ENCODE data around the gene TMEM126B.
"Not testable (repeated sequence)": the region's sequence is repeated elsewhere in the genome, so short reads cannot be mapped to it uniquely, and the experiment has no call there.

Gene TMEM126B

GRCh38 chr11:85647078-85647477 lies 18.7 kb downstream of the TMEM126B start:
- peak overlapping the region; percentile 89 to 94 for H3K4me3 ChIP-seq (ENCODE audit: low read length in 2 of 2)
- H3K27me3 ChIP-seq (ENCODE audit: control insufficient read depth in 2 of 2, insufficient read depth in 2 of 2, low read length in 2 of 2), result no peaks in the 10 kb centered on the region
- H3K36me3 ChIP-seq (ENCODE audit: control insufficient read depth in 2 of 2, insufficient read depth in 2 of 2, low read length in 2 of 2), result no peaks in the 10 kb centered on the region
- no peaks in the 10 kb centered on the region for H3K9me3 ChIP-seq (ENCODE audit: control insufficient read depth in 2 of 2, low read length in 2 of 2)
- peaks cover 5 to 15% of the 10 kb centered on the region in 2 donors for H3K4me1 ChIP-seq (ENCODE audit: control insufficient read depth in 2 of 2, insufficient read depth in 2 of 2, low read length in 2 of 2)
- H3K9ac ChIP-seq (ENCODE audit: low read depth in 1 of 2, low read length in 2 of 2), result peak overlapping the region; percentile 66 to 79
- H3K27ac ChIP-seq (ENCODE audit: low read depth in 2 of 2, low read length in 2 of 2), result peak overlapping the region; percentile 72 to 82

DNA sequence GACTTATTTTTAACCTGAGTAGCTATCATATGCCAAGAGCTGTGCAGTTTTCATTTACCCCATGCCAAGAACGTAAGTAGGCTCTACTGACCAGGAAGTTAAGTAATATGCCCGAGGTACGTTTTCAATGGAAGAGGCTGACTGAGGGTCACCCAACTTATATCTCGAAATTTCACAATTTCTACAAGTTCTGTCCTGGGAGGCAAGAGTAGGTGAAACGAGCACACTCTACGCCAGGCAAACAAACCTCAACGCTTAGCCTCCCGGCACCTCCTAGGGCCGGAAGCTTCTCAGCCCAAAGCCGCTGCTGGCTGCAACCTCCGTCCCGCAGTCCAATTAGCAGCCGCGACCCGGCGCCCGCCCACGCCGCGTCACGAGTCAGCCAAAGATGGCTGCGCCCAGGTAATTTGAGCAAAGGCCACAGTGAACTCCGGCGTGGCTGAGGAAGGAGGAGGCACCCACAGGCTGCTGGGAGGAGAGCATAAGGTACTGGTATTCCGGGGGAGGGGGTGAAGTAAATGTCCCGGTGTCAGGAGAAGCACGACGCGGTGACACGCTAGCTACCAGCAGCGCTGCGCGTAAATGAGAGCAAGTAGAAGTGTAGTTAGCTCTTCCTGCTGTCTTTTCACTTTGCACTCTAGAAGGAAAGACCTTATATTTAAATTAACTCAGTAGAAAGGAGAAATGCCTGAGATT lies 19.4 kb downstream of the TMEM126B start, which contains the start of gene TMEM126A:
Gene TMEM126A, plus strand, starts transcription at position 364 of the 696 bp plus-strand sequence. CDS start 2,289 bp downstream, outside the sequence.
- Histone ChIP-seq H3K36me3 (ENCODE audit: control insufficient read depth in 2 of 2, insufficient read depth in 2 of 2, low read length in 2 of 2) (no peaks in the 10 kb centered on the region), H3K9ac (ENCODE audit: low read depth in 1 of 2, low read length in 2 of 2) (peak within 1 kb of the TSS; percentile 66 to 79), H3K27ac (ENCODE audit: low read depth in 2 of 2, low read length in 2 of 2) (peak within 1 kb of the TSS; percentile 72 to 82), H3K4me1 (ENCODE audit: control insufficient read depth in 2 of 2, insufficient read depth in 2 of 2, low read length in 2 of 2) (peaks cover 5 to 15% of the 10 kb centered on the region in 2 donors), H3K4me3 (ENCODE audit: low read length in 2 of 2) (peak within 1 kb of the TSS; percentile 89 to 94), H3K27me3 (ENCODE audit: control insufficient read depth in 2 of 2, insufficient read depth in 2 of 2, low read length in 2 of 2) (no peaks in the 10 kb centered on the region), H3K9me3 (ENCODE audit: control insufficient read depth in 2 of 2, low read length in 2 of 2) (no peaks in the 10 kb centered on the region)

- Histone ChIP-seq H3K36me3 (ENCODE audit: control insufficient read depth in 2 of 2, insufficient read depth in 2 of 2, low read length in 2 of 2) (peaks cover 4 to 10% of the 10 kb centered on the region in 2 donors), H3K27me3 (ENCODE audit: control insufficient read depth in 2 of 2, insufficient read depth in 2 of 2, low read length in 2 of 2) (no peaks in the 10 kb centered on the region), H3K4me3 (ENCODE audit: low read length in 2 of 2) (no peak overlapping the region), H3K9me3 (ENCODE audit: control insufficient read depth in 2 of 2, low read length in 2 of 2) (no peaks in the 10 kb centered on the region), H3K27ac (ENCODE audit: low read depth in 2 of 2, low read length in 2 of 2) (no peak overlapping the region), H3K9ac (ENCODE audit: low read depth in 1 of 2, low read length in 2 of 2) (no peak overlapping the region), H3K4me1 (ENCODE audit: control insufficient read depth in 2 of 2, insufficient read depth in 2 of 2, low read length in 2 of 2) (peaks cover 5 to 15% of the 10 kb centered on the region in 2 donors)
These were observed 22.7 kb downstream of the TMEM126B start for GRCh38 chr11:85651118-85651517.

GRCh38 chr11:85652786-85653447 lies 24.5 kb downstream of the TMEM126B start:
- H3K4me1 ChIP-seq (ENCODE audit: control insufficient read depth in 2 of 2, insufficient read depth in 2 of 2, low read length in 2 of 2), result peaks cover 3 to 8% of the 10 kb centered on the region in 2 donors
- no peak overlapping the region for H3K4me3 ChIP-seq (ENCODE audit: low read length in 2 of 2)
- peaks cover 14 to 26% of the 10 kb centered on the region in 2 donors for H3K36me3 ChIP-seq (ENCODE audit: control insufficient read depth in 2 of 2, insufficient read depth in 2 of 2, low read length in 2 of 2)
- no peaks in the 10 kb centered on the region for H3K27me3 ChIP-seq (ENCODE audit: control insufficient read depth in 2 of 2, insufficient read depth in 2 of 2, low read length in 2 of 2)
- no peak overlapping the region for H3K27ac ChIP-seq (ENCODE audit: low read depth in 2 of 2, low read length in 2 of 2)
- no peaks in the 10 kb centered on the region for H3K9me3 ChIP-seq (ENCODE audit: control insufficient read depth in 2 of 2, low read length in 2 of 2)
- no peak overlapping the region for H3K9ac ChIP-seq (ENCODE audit: low read depth in 1 of 2, low read length in 2 of 2)

DNA sequence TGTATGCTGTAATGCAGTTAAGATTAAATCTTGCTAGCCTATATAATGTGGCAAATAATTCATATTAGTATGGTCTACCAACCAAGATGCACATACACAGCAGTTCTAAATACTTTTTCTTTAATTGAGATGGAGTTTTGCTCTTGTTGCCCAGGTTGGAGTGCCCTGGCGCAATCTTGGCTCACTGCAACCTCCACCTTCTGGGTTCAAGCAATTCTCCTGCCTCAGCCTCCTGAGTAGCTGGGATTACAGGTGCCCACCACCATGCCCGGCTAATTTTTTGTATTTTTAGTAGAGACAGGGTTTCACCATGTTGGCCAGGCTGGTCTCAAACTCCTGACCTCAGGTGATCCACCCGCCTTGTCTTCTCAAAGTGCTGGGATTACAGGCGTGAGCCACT lies 25.9 kb downstream of the TMEM126B start:
- not testable (repeated sequence) for H3K9ac ChIP-seq (ENCODE audit: low read depth in 1 of 2, low read length in 2 of 2); H3K27ac ChIP-seq (ENCODE audit: low read depth in 2 of 2, low read length in 2 of 2); H3K9me3 ChIP-seq (ENCODE audit: control insufficient read depth in 2 of 2, low read length in 2 of 2); H3K4me3 ChIP-seq (ENCODE audit: low read length in 2 of 2); H3K4me1 ChIP-seq (ENCODE audit: control insufficient read depth in 2 of 2, insufficient read depth in 2 of 2, low read length in 2 of 2); H3K27me3 ChIP-seq (ENCODE audit: control insufficient read depth in 2 of 2, insufficient read depth in 2 of 2, low read length in 2 of 2)
- H3K36me3 ChIP-seq (ENCODE audit: control insufficient read depth in 2 of 2, insufficient read depth in 2 of 2, low read length in 2 of 2), result peaks cover 14 to 36% of the 10 kb centered on the region in 2 donors

DNA sequence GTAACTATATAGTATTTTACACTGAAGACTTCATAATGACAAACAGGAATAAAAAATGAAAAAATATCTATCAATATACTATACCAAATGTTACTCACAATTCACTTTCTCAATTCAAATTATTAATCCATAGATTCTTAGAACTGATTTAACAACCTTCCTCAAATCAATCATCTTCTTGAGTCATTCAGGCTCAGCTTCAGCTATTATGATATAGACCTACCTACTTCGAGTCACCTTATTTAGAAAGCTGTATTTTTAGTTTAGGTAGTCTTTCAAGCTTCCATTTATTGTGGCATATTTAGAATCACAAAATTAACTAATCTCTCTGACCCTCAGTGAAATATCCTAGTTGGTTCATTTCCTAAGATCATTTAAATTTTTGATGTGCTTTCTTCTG lies 28.4 kb downstream of the TMEM126B start:
- H3K4me3 ChIP-seq (ENCODE audit: low read length in 2 of 2), result no peak overlapping the region
- no peaks in the 10 kb centered on the region for H3K27me3 ChIP-seq (ENCODE audit: control insufficient read depth in 2 of 2, insufficient read depth in 2 of 2, low read length in 2 of 2)
- no peak overlapping the region for H3K9ac ChIP-seq (ENCODE audit: low read depth in 1 of 2, low read length in 2 of 2)
- H3K27ac ChIP-seq (ENCODE audit: low read depth in 2 of 2, low read length in 2 of 2), result no peak overlapping the region
- H3K36me3 ChIP-seq (ENCODE audit: control insufficient read depth in 2 of 2, insufficient read depth in 2 of 2, low read length in 2 of 2), result peaks cover 23 to 46% of the 10 kb centered on the region in 2 donors
- H3K4me1 ChIP-seq (ENCODE audit: control insufficient read depth in 2 of 2, insufficient read depth in 2 of 2, low read length in 2 of 2), result peaks cover 4 to 5% of the 10 kb centered on the region in 2 donors
- no peaks in the 10 kb centered on the region for H3K9me3 ChIP-seq (ENCODE audit: control insufficient read depth in 2 of 2, low read length in 2 of 2)

- H3K27ac ChIP-seq (ENCODE audit: low read depth in 2 of 2, low read length in 2 of 2), result no peak overlapping the region
- H3K9ac ChIP-seq (ENCODE audit: low read depth in 1 of 2, low read length in 2 of 2), result no peak overlapping the region
- peaks cover 23 to 46% of the 10 kb centered on the region in 2 donors for H3K36me3 ChIP-seq (ENCODE audit: control insufficient read depth in 2 of 2, insufficient read depth in 2 of 2, low read length in 2 of 2)
- no peak overlapping the region for H3K4me3 ChIP-seq (ENCODE audit: low read length in 2 of 2)
- no peaks in the 10 kb centered on the region for H3K9me3 ChIP-seq (ENCODE audit: control insufficient read depth in 2 of 2, low read length in 2 of 2)
- H3K4me1 ChIP-seq (ENCODE audit: control insufficient read depth in 2 of 2, insufficient read depth in 2 of 2, low read length in 2 of 2), result peaks cover 10 to 16% of the 10 kb centered on the region in 2 donors
- no peaks in the 10 kb centered on the region for H3K27me3 ChIP-seq (ENCODE audit: control insufficient read depth in 2 of 2, insufficient read depth in 2 of 2, low read length in 2 of 2)
These were observed 29.8 kb downstream of the TMEM126B start for GRCh38 chr11:85658180-85658579.

GRCh38 chr11:85661972-85662664 lies 33.7 kb downstream of the TMEM126B start:
- Histone ChIP-seq H3K9me3 (ENCODE audit: control insufficient read depth in 2 of 2, low read length in 2 of 2) (no peaks in the 10 kb centered on the region), H3K27me3 (ENCODE audit: control insufficient read depth in 2 of 2, insufficient read depth in 2 of 2, low read length in 2 of 2) (no peaks in the 10 kb centered on the region), H3K27ac (ENCODE audit: low read depth in 2 of 2, low read length in 2 of 2) (no peak overlapping the region), H3K36me3 (ENCODE audit: control insufficient read depth in 2 of 2, insufficient read depth in 2 of 2, low read length in 2 of 2) (peaks cover 12 to 25% of the 10 kb centered on the region in 2 donors), H3K4me1 (ENCODE audit: control insufficient read depth in 2 of 2, insufficient read depth in 2 of 2, low read length in 2 of 2) (peaks cover 14 to 27% of the 10 kb centered on the region in 2 donors), H3K9ac (ENCODE audit: low read depth in 1 of 2, low read length in 2 of 2) (peak overlapping the region in 1 of 2 donors; percentile 34), H3K4me3 (ENCODE audit: low read length in 2 of 2) (peak overlapping the region in 1 of 2 donors; percentile 96)

GRCh38 chr11:85663080-85663752 lies 34.8 kb downstream of the TMEM126B start:
- Histone ChIP-seq H3K4me3 (ENCODE audit: low read length in 2 of 2) (peak overlapping the region; percentile 96 to 100), H3K36me3 (ENCODE audit: control insufficient read depth in 2 of 2, insufficient read depth in 2 of 2, low read length in 2 of 2) (peaks cover 9 to 17% of the 10 kb centered on the region in 2 donors), H3K9me3 (ENCODE audit: control insufficient read depth in 2 of 2, low read length in 2 of 2) (no peaks in the 10 kb centered on the region), H3K9ac (ENCODE audit: low read depth in 1 of 2, low read length in 2 of 2) (peak overlapping the region; percentile 88 to 98), H3K27ac (ENCODE audit: low read depth in 2 of 2, low read length in 2 of 2) (peak overlapping the region; percentile 97 to 98), H3K4me1 (ENCODE audit: control insufficient read depth in 2 of 2, insufficient read depth in 2 of 2, low read length in 2 of 2) (peaks cover 14 to 27% of the 10 kb centered on the region in 2 donors), H3K27me3 (ENCODE audit: control insufficient read depth in 2 of 2, insufficient read depth in 2 of 2, low read length in 2 of 2) (no peaks in the 10 kb centered on the region)
